Gastrocnemius medialis (tissue), 4 donors: ENCODE measurements around the gene CABLES2.

Experiments used
- POLR2A ChIP-seq, 2 donors: fragments of 450-650 bp; IDR thresholded peaks; one replicate each; pipeline ENCODE4 v1.6.1; 2017; ENCODE audit warnings: antibody characterized with exemption in 2 of 2, mild to moderate bottlenecking in 2 of 2, moderate library complexity in 2 of 2
- TF ChIP-seq, protein P1 (sequence below), 5 experiments: fragments of 450-650 bp in 3 of 5; fragments of 200-600 bp in 2 of 5; sonication (generic) in 2 of 5; IDR thresholded peaks in 4 of 5; conservative IDR thresholded peaks in 1 of 5; 1 replicate in 4 of 5; 2 replicates in 1 of 5; pipeline ENCODE4 v1.5.1; 2016 to 2019; ENCODE audit warnings: antibody characterized with exemption in 5 of 5, mild to moderate bottlenecking in 3 of 5, moderate library complexity in 3 of 5

DNA sequence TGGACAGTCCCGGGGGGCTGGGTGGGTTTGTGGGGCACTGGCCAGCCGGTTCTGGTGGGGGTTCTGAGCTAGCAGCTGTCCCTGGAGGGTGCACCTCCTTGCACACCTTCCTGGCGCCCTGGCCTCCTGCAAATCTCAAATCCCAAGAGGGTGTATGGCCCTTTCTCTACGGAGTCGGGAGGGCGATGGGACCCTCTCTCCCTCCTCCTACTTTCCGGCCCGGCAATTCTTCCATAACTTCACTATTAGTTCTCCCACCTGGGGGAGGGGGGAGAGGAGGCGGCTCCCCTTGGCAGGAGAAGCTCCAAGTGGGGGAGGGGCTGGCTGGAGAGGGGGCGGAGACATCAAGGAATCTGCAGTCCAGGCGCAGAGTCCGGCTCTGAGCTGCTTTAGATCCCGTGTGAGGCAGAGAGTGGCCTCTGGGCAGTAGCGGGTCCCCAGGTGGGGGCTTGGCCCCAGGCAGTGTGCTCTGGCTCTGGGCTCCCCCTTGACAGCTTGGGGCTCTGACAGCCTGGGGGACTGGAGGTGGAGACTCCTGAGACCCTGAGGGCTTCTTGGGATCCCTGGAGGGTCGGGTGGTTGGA, 38.6 kb downstream of the CABLES2 start:
- TF ChIP-seq, protein P1, sequence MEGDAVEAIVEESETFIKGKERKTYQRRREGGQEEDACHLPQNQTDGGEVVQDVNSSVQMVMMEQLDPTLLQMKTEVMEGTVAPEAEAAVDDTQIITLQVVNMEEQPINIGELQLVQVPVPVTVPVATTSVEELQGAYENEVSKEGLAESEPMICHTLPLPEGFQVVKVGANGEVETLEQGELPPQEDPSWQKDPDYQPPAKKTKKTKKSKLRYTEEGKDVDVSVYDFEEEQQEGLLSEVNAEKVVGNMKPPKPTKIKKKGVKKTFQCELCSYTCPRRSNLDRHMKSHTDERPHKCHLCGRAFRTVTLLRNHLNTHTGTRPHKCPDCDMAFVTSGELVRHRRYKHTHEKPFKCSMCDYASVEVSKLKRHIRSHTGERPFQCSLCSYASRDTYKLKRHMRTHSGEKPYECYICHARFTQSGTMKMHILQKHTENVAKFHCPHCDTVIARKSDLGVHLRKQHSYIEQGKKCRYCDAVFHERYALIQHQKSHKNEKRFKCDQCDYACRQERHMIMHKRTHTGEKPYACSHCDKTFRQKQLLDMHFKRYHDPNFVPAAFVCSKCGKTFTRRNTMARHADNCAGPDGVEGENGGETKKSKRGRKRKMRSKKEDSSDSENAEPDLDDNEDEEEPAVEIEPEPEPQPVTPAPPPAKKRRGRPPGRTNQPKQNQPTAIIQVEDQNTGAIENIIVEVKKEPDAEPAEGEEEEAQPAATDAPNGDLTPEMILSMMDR (IDR thresholded peaks at IDR 0.05 in 4 of 5, conservative IDR thresholded peaks at IDR 0.05 in 1 of 5): no peak
- no peak for TF ChIP-seq POLR2A (IDR thresholded peaks at IDR 0.05)
